ENCODE measurements around the gene LSM14B.

The LSM14B gene

GRCh38 chr20:62171245-62171644 is 49.0 kb downstream of the LSM14B start:
- H3K4me3 Mint-ChIP-seq: no peak overlapping the region
- ATAC-seq (no peak), DNase-seq (ENCODE audit: low spot score in 2 of 2) (no peak)
- H3K36me3 Mint-ChIP-seq: peaks cover 39% of the 10 kb centered on the region
- H3K27ac Mint-ChIP-seq: no peak overlapping the region
- no peaks in the 10 kb centered on the region for H3K9me3 Mint-ChIP-seq
- H3K4me1 Mint-ChIP-seq: no peaks in the 10 kb centered on the region

DNA sequence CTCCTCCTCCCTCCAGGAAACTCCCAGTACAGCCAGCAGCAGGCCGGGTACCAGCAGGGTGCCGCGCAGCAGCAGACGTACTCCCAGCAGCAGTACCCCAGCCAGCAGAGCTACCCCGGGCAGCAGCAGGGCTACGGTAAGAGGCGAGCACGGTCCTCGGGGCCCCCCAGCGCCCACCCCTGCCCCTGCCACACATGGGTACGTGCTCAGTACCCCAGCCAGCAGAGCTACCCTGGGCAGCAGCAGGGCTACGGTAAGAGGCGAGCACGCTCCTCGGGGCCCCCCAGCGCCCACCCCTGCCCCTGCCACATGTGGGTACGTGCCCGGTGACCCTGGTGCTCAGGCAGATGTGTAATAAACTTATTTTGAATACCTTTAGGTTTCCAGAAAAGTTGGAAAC is 50.4 kb downstream of the LSM14B start:
- no peak for DNase-seq (ENCODE audit: low spot score in 2 of 2)

GRCh38 chr20:62174021-62174804 is 51.9 kb downstream of the LSM14B start:
- DNase-seq (ENCODE audit: low spot score in 2 of 2) (no peak), ATAC-seq (no peak)
- Mint-ChIP-seq H3K4me3 (no peak overlapping the region), H3K9me3 (no peaks in the 10 kb centered on the region), H3K4me1 (no peaks in the 10 kb centered on the region), H3K27ac (no peak overlapping the region), H3K36me3 (peaks cover 23% of the 10 kb centered on the region)

More for the DNA sequence above, 50.4 kb downstream of the LSM14B start:
- H3K4me3 Mint-ChIP-seq: no peak overlapping the region
- H3K36me3 Mint-ChIP-seq: peaks cover 34% of the 10 kb centered on the region
- H3K27ac Mint-ChIP-seq: no peak overlapping the region
- H3K4me1 Mint-ChIP-seq: no peaks in the 10 kb centered on the region
- H3K9me3 Mint-ChIP-seq: no peaks in the 10 kb centered on the region
- no peak for ATAC-seq

DNA sequence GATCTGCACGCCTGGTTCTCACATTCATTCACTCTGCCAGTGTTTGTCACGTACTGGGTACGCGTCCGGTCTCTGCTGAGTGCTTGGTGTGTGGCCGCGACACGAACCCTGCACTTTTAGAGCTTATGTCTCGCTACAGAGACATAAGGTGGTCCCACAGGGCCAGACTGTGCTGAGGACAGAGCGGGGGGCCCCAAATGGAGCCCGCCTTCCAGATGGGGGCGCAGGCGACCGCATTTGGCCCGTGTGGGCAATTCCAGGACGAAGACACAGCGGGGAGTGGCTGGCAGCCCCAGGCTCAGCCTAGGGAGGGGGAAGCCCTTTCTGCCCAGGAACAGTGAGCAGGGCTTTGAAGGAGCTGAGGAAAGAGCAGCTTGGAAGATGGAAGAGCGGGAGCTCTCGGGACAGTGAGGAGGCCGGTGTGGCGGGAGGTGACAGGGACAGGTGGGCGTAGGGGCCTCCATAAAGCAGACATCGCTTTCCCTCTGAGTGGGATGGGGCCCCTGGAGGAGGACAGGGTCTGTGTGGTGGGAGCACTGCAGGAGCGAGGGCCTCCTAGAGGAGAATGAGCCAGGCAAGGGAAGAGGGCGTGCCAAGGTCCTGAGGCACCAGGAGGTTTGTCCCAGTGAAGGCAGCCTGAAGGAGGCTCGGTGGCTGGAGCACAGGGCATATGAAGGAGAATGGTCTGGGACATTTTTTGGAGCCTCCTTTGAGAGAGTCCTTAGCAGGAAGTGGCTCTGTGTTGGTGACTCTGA is 52.8 kb downstream of the LSM14B start:
- no peak for DNase-seq (ENCODE audit: low spot score in 2 of 2)
- peak overlapping the region; percentile 65 for H3K27ac Mint-ChIP-seq
- no peaks in the 10 kb centered on the region for H3K4me1 Mint-ChIP-seq
- no peak for ATAC-seq
- no peak overlapping the region for H3K4me3 Mint-ChIP-seq
- no peaks in the 10 kb centered on the region for H3K9me3 Mint-ChIP-seq
- peaks cover 16% of the 10 kb centered on the region for H3K36me3 Mint-ChIP-seq

DNA sequence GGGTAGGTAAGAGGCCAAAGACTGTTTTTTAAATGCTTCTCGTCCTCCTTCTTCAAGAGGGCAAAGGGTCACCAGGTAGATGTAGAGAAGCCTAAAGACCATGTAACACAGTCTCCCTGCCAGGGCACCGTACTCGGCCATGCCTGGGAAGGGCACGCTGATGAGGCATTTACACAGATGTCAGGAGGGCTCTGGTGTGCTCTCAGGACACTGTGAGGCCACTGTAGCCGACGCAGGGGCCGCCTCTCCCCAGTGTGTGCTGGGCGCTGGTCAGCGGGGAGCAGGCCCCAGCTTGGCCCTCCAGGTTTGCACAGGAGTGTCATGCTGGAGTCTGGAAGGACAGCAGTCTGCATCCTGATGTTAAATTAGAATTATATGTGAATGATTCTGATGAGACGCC is 53.4 kb downstream of the LSM14B start:
- ATAC-seq: no peak
- Mint-ChIP-seq H3K27ac (no peak overlapping the region), H3K4me3 (no peak overlapping the region), H3K36me3 (peaks cover 16% of the 10 kb centered on the region), H3K4me1 (no peaks in the 10 kb centered on the region), H3K9me3 (no peaks in the 10 kb centered on the region)
- no peak for DNase-seq (ENCODE audit: low spot score in 2 of 2)

- Mint-ChIP-seq H3K36me3 (peaks cover 16% of the 10 kb centered on the region), H3K4me3 (no peak overlapping the region), H3K27ac (no peak overlapping the region), H3K9me3 (no peaks in the 10 kb centered on the region), H3K4me1 (no peaks in the 10 kb centered on the region)
- ATAC-seq: no peak
- DNase-seq (ENCODE audit: low spot score in 2 of 2): no peak
These were observed 54.6 kb downstream of the LSM14B start for GRCh38 chr20:62176866-62177265.

- Mint-ChIP-seq H3K9me3 (no peaks in the 10 kb centered on the region), H3K4me1 (no peaks in the 10 kb centered on the region), H3K36me3 (peaks cover 16% of the 10 kb centered on the region), H3K27ac (no peak overlapping the region), H3K4me3 (no peak overlapping the region)
- ATAC-seq (no peak), DNase-seq (ENCODE audit: low spot score in 2 of 2) (no peak)
These were observed 55.0 kb downstream of the LSM14B start for GRCh38 chr20:62177307-62177706.

GRCh38 chr20:62178316-62179161 is 56.3 kb downstream of the LSM14B start:
- ATAC-seq: no peak
- no peak overlapping the region for H3K27ac Mint-ChIP-seq
- DNase-seq (ENCODE audit: low spot score in 2 of 2): no peak
- H3K36me3 Mint-ChIP-seq: peaks cover 19% of the 10 kb centered on the region
- H3K4me1 Mint-ChIP-seq: peaks cover 3% of the 10 kb centered on the region
- no peaks in the 10 kb centered on the region for H3K9me3 Mint-ChIP-seq
- no peak overlapping the region for H3K4me3 Mint-ChIP-seq

DNA sequence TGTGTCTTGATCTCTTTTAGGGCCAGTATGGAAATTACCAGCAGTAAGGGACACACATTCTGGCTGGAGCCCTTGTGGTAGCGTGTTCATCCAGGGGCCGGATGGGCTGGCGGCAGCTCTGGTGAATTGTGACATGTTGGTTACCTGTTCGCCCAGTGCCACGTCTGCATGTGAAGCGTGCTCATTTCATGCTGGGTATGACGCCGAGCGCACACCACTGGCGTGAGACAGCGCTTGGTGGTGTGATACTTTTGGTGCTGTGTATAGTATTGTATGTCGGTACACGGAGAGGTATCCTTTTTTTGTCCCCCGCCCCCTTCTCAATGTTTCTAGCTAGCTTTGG is 56.9 kb downstream of the LSM14B start:
- DNase-seq (ENCODE audit: low spot score in 2 of 2) (no peak), ATAC-seq (no peak)
- peaks cover 13% of the 10 kb centered on the region for H3K36me3 Mint-ChIP-seq
- no peak overlapping the region for H3K27ac Mint-ChIP-seq
- H3K4me3 Mint-ChIP-seq: no peak overlapping the region
- H3K4me1 Mint-ChIP-seq: peaks cover 9% of the 10 kb centered on the region
- H3K9me3 Mint-ChIP-seq: no peaks in the 10 kb centered on the region

DNA sequence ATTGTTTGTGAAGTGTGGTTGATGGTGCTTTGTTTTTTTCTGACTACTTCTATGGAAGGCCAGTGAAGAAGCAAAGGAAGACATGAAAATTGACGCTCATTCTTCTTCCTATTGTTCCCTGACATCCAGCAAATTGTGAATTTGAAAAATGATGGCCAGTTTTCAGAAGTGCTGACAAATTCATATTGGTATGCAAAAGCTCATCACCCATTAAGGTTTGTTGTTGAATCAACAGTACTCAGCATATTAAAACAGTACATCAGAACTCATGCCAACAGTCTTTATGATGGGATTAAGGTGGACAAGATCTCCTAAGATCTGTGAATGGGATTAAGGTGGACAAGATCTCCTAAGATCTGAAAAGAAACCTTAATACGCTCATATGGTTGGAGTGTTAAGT is 59.5 kb downstream of the LSM14B start:
- ATAC-seq (no peak), DNase-seq (ENCODE audit: low spot score in 2 of 2) (no peak)
- H3K4me3 Mint-ChIP-seq: peak overlapping the region; percentile 86
- peaks cover 9% of the 10 kb centered on the region for H3K36me3 Mint-ChIP-seq
- H3K9me3 Mint-ChIP-seq: no peaks in the 10 kb centered on the region
- peaks cover 19% of the 10 kb centered on the region for H3K4me1 Mint-ChIP-seq
- peak overlapping the region; percentile 98 for H3K27ac Mint-ChIP-seq

GRCh38 chr20:62182469-62183425 is 60.5 kb downstream of the LSM14B start, which contains the start of gene MTG2:
MTG2 (plus strand) TSS chr20:62183028; CDS start chr20:62193421, 10,393 bp downstream.
- Mint-ChIP-seq H3K9me3 (no peaks in the 10 kb centered on the region), H3K27ac (peak within 1 kb of the TSS; percentile 98), H3K4me1 (peaks cover 25% of the 10 kb centered on the region), H3K36me3 (peaks cover 9% of the 10 kb centered on the region), H3K4me3 (peak within 1 kb of the TSS; percentile 86)
- DNase-seq (ENCODE audit: low spot score in 2 of 2) (peak; percentile 83 to 97), ATAC-seq (peak; percentile 97)

GRCh38 chr20:62183426-62184142 is 61.3 kb downstream of the LSM14B start:
- ATAC-seq: no peak
- Mint-ChIP-seq H3K4me1 (peaks cover 28% of the 10 kb centered on the region), H3K9me3 (no peaks in the 10 kb centered on the region), H3K27ac (peak overlapping the region; percentile 98), H3K36me3 (peaks cover 9% of the 10 kb centered on the region), H3K4me3 (peak overlapping the region; percentile 86)
- no peak for DNase-seq (ENCODE audit: low spot score in 2 of 2)

All from stimulated activated effector memory CD8-positive, alpha-beta T cell treated with anti-CD3 and anti-CD28 coated beads, Interleukin-12 subunit alpha, Interleukin-12 subunit beta, amount 100 ng/mL, for 72 hours (primary cell).